Nephron progenitor cell (in vitro differentiated cells): Measurements from ENCODE around the gene FAS.

ENCODE experiments used
- DNase-seq: peaks from one replicate; pipeline ENCODE4 v3.0.0; 2021
- H3K27ac Mint-ChIP-seq: 2 replicates; pipeline ENCODE4 v1.8.0; 2021; ENCODE audit warnings: mild to moderate bottlenecking, moderate library complexity, mixed read lengths
- H3K27me3 Mint-ChIP-seq: 2 replicates; pipeline ENCODE4 v1.8.0; 2021; ENCODE audit warnings: mild to moderate bottlenecking, low read depth, mixed read lengths; ENCODE audit not compliant: poor library complexity
- H3K36me3 Mint-ChIP-seq: 2 replicates; pipeline ENCODE4 v1.8.0; 2021; ENCODE audit warnings: low read depth, mixed read lengths
- H3K4me1 Mint-ChIP-seq: 2 replicates; pipeline ENCODE4 v1.8.0; 2021; ENCODE audit warnings: mixed read lengths
- H3K4me3 Mint-ChIP-seq: 2 replicates; pipeline ENCODE4 v1.8.0; 2021; ENCODE audit warnings: mild to moderate bottlenecking, moderate library complexity, mixed read lengths
- H3K9me3 Mint-ChIP-seq: 2 replicates; pipeline ENCODE4 v1.8.0; 2021; ENCODE audit warnings: mild to moderate bottlenecking, moderate library complexity, mixed read lengths
- TF ChIP-seq, protein P1 (sequence below): fragments of 200-600 bp; sonication (generic); IDR thresholded peaks from 2 replicates; pipeline ENCODE4 v1.5.0; 2021; ENCODE audit warnings: antibody characterized with exemption

FAS gene

DNA sequence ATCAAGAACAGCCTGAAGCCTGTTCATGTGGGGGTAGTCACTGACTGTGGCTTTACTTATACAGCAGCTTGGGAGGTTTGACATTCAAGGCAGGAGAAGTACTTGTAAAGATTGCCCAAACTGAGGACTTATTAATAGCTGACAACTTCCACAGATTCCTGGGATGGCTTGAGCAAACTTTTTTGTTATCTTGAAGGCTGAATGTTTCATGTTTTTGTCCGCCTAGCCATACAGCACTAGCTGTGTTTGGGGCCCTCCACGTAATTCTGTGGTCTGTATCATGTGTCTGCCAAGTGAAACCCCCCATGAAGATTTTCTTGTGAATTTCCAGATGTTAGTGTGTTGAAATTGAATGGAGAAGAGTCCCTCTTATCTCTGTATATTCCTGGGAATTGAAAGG is 38.6 kb downstream of the FAS start:
- Mint-ChIP-seq H3K27ac (no peak overlapping the region), H3K4me3 (no peak overlapping the region), H3K9me3 (no peaks in the 10 kb centered on the region), H3K27me3 (peaks cover 5% of the 10 kb centered on the region), H3K36me3 (no peaks in the 10 kb centered on the region), H3K4me1 (no peaks in the 10 kb centered on the region)
- TF ChIP-seq, protein P1, sequence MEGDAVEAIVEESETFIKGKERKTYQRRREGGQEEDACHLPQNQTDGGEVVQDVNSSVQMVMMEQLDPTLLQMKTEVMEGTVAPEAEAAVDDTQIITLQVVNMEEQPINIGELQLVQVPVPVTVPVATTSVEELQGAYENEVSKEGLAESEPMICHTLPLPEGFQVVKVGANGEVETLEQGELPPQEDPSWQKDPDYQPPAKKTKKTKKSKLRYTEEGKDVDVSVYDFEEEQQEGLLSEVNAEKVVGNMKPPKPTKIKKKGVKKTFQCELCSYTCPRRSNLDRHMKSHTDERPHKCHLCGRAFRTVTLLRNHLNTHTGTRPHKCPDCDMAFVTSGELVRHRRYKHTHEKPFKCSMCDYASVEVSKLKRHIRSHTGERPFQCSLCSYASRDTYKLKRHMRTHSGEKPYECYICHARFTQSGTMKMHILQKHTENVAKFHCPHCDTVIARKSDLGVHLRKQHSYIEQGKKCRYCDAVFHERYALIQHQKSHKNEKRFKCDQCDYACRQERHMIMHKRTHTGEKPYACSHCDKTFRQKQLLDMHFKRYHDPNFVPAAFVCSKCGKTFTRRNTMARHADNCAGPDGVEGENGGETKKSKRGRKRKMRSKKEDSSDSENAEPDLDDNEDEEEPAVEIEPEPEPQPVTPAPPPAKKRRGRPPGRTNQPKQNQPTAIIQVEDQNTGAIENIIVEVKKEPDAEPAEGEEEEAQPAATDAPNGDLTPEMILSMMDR, result no peak
- DNase-seq, result no peak

DNA sequence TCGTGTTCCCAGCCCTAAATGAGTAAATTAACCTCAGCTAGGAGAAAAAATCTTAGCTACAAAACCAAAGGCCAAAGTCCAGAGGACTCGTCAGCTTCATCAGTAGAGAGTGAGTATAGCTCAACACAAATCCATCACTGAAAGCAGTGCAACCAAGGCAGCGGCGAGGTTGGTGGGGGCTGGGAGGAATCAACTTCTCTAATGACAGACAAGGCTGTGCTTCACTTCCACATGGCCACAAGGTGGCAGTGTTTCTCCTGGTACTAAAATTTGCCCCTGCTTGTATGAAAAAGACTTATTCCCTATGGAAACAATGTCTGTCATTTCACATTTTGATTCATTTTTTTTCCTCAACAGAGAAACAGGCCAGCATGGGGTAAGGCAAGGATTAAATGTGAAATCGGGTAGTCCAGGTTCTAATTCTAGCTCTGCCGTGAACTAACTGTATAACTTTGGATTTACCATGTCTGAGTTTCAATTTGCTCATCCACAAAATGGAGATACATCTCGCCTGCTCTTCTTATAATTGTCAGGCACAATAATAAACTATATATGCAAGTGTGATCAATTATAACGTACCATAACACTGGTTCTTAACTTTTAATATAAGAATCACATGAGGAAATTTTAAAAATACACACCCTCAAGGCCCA is 39.3 kb downstream of the FAS start:
- DNase-seq, result peak; percentile 70
- Mint-ChIP-seq H3K36me3 (no peaks in the 10 kb centered on the region), H3K27ac (no peak overlapping the region), H3K9me3 (no peaks in the 10 kb centered on the region), H3K4me3 (no peak overlapping the region), H3K4me1 (no peaks in the 10 kb centered on the region), H3K27me3 (peaks cover 7% of the 10 kb centered on the region)
- TF ChIP-seq, protein P1, result peak; percentile 82

DNA sequence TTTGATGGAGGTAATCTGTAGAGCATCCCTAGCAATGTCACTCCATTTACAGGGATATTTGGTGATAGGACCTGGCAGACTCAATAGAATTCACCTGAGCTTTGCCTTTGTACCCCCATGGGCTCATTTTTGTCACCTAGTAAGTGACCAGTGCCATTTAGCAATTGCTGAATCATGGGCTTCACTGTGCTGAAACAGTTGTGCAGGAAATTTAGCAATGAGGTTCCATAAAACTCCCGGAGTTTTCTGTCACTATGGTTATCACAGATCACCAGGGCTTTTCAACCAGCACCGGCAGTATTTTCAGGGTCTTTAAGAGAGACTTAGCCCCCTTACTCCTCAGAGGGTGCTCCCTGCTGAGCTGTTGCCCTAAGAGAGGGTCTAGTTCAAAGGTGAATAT is 40.2 kb downstream of the FAS start:
- DNase-seq, result no peak
- Mint-ChIP-seq H3K9me3 (no peaks in the 10 kb centered on the region), H3K36me3 (no peaks in the 10 kb centered on the region), H3K4me1 (no peaks in the 10 kb centered on the region), H3K4me3 (no peak overlapping the region), H3K27me3 (peaks cover 8% of the 10 kb centered on the region), H3K27ac (no peak overlapping the region)
- TF ChIP-seq, protein P1, result no peak

DNA sequence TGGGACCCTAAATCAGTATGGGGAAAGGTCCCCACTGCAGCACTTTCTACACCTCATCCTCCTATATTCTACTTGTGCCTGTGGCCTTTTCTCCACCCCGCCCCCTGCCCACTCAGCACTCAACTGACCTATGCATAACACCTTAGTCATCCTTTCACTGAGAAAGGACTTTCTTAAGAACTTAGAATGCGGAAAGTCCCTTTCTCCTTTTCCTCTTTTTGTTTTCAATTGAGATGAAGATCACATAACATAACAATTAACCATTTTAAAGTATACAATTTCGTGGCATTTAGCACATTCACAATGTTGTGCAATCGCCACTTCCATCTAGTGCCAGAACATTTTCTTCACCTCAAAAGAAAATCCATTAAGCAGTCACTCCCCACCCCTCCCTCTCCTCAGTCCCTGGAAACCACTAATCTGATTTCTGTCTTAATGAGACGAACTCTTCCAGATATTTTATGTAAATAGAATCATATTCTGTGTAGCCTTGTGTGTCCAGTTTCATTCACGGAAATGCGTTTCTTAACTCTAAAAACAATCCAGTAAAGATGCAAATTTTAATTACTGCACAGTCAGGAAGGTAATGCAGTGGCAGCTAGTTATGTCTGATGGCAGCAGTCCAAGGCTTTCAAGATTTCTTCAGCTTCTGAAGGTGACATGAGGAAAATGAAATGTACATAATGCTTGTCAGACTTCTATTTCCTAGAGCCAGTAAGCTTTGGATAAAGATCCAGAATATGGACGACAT is 41.7 kb downstream of the FAS start:
- Mint-ChIP-seq H3K4me3 (no peak overlapping the region), H3K4me1 (no peaks in the 10 kb centered on the region), H3K36me3 (no peaks in the 10 kb centered on the region), H3K9me3 (no peaks in the 10 kb centered on the region), H3K27me3 (peaks cover 8% of the 10 kb centered on the region), H3K27ac (no peak overlapping the region)
- TF ChIP-seq, protein P1, result no peak
- DNase-seq, result no peak

DNA sequence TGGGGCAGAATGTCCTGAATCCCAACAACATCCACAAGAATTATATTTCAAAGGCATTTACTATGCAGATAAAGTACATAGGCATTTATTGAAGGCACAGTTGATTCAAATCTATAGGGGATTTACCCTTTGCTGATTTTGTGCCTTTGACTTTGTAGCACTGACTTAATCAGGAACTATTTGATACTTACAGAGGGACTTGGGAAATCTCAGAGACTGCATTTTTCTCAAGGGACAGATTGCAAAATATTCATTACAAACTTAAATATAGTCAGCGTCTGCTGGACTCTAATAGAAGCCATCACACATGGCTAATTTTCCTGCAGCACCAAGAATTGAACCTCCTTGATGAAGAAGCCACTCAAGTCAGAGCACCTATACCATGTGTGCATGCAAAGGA is 44.9 kb downstream of the FAS start:
- Mint-ChIP-seq H3K4me3 (no peak overlapping the region), H3K27ac (no peak overlapping the region), H3K4me1 (no peaks in the 10 kb centered on the region), H3K9me3 (no peaks in the 10 kb centered on the region), H3K36me3 (no peaks in the 10 kb centered on the region), H3K27me3 (peaks cover 3% of the 10 kb centered on the region)
- TF ChIP-seq, protein P1, result no peak
- no peak for DNase-seq

DNA sequence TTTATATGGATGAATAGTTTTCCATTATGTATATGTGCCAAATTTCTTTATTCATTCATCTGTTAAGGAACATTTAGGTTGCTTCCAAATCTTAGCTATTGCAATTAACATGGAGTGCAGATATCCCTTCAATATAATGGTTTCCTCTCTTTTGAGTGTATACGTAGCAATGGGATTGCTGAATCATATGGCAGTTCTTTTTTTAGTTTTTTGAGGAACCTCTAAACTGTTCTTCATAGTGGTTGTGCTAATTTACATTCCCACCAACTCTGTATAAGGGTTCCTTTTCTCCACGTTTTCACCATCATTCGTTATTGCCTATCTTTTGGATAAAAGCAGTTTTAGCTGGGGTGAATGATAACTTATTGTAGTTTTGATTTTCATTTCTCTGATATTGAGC is 46.5 kb downstream of the FAS start:
- DNase-seq, result no peak

More for the DNA sequence above, 46.5 kb downstream of the FAS start:
- H3K27me3 Mint-ChIP-seq, result peaks cover 3% of the 10 kb centered on the region
- TF ChIP-seq, protein P1, result no peak
- no peak overlapping the region for H3K4me3 Mint-ChIP-seq
- H3K27ac Mint-ChIP-seq, result no peak overlapping the region
- no peaks in the 10 kb centered on the region for H3K36me3 Mint-ChIP-seq
- H3K4me1 Mint-ChIP-seq, result no peaks in the 10 kb centered on the region
- H3K9me3 Mint-ChIP-seq, result no peaks in the 10 kb centered on the region
